Progenitor cell of endocrine pancreas (in vitro differentiated cells): Measurements from ENCODE around the gene IL1R1. TPM values are rescaled to one million over a fixed set of nuclear protein-coding genes. Genes with fewer than 3 reads are reported as not detected.

Experiments
- DNase-seq: peaks from one replicate; pipeline ENCODE4 v3.0.0; 2021; ENCODE audit warnings: low spot score; ENCODE audit not compliant: unreplicated experiment
- H3K27ac Mint-ChIP-seq: 2 replicates; pipeline ENCODE4 v1.8.0; 2021; ENCODE audit warnings: mild to moderate bottlenecking, moderate library complexity, mixed read lengths
- H3K27me3 Mint-ChIP-seq: 2 replicates; pipeline ENCODE4 v1.8.0; 2021; ENCODE audit warnings: mixed read lengths
- H3K36me3 Mint-ChIP-seq: 2 replicates; pipeline ENCODE4 v1.8.0; 2022; ENCODE audit warnings: mixed read lengths; ENCODE audit not compliant: insufficient read depth
- H3K4me1 Mint-ChIP-seq: 2 replicates; pipeline ENCODE4 v1.8.0; 2021; ENCODE audit warnings: low read depth, mixed read lengths
- H3K4me3 Mint-ChIP-seq: 2 replicates; pipeline ENCODE4 v1.8.0; 2021; ENCODE audit warnings: low read depth, mild to moderate bottlenecking, moderate library complexity, mixed read lengths
- H3K9me3 Mint-ChIP-seq: 2 replicates; pipeline ENCODE4 v1.8.0; 2021; ENCODE audit warnings: low read depth, mixed read lengths
- CTCF ChIP-seq: fragments of 200-600 bp; sonication (generic); IDR thresholded peaks from one replicate; pipeline ENCODE4 v1.5.0; 2021; ENCODE audit warnings: antibody characterized with exemption, mild to moderate bottlenecking; ENCODE audit not compliant: unreplicated experiment
- total RNA-seq: library from RNA; stranded (reverse); gene quantifications from 2 replicates; pipeline ENCODE4 v1.2.1, GENCODE V29; 2021

Gene IL1R1
- total RNA-seq, 1 donor from 2014 or later = 1.1 TPM

- H3K9me3 Mint-ChIP-seq = peaks cover under 1% of the 10 kb centered on the region
- peak; percentile 28 for TF ChIP-seq CTCF
- H3K4me3 Mint-ChIP-seq = no peak overlapping the region
- no peaks in the 10 kb centered on the region for H3K27me3 Mint-ChIP-seq
- no peak for DNase-seq
- no peaks in the 10 kb centered on the region for H3K36me3 Mint-ChIP-seq
- no peak overlapping the region for H3K27ac Mint-ChIP-seq
- H3K4me1 Mint-ChIP-seq = peaks cover 6% of the 10 kb centered on the region
Measured at GRCh38 chr2:102166189-102166845, 23.8 kb downstream of the IL1R1 start.

DNA sequence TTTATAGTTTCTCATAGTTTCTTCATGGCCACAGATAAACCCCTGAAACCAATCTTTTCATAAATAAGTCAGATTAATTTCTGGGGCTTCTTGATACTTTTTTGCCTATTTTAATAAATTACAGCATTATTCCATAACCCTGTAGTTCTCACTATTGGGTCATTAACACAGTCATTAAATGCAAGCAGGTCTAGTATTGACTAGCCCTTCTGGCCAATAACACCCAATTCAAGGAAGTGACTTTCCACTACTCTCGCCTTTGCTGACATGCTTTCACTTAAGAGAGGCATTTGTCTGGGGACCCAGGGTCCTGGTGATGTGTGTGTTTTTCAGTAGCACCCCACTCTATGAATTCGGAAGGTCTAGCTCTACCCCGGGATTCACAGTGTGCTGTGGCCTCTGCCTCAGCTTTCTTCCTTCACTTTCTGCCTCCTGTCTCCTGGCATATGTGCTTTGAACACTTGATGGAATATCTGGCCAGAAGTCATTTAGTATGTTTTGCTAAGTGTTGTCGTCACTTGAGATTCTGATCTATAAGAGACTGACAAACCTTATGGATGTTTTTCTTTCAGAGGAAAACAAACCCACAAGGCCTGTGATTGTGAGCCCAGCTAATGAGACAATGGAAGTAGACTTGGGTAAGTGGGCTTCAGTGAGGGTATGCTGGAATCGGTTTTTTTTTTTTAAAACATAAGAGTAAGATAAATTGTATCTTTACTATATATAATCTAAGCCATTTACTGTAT, 25.7 kb downstream of the IL1R1 start:
- TF ChIP-seq CTCF = no peak

DNA sequence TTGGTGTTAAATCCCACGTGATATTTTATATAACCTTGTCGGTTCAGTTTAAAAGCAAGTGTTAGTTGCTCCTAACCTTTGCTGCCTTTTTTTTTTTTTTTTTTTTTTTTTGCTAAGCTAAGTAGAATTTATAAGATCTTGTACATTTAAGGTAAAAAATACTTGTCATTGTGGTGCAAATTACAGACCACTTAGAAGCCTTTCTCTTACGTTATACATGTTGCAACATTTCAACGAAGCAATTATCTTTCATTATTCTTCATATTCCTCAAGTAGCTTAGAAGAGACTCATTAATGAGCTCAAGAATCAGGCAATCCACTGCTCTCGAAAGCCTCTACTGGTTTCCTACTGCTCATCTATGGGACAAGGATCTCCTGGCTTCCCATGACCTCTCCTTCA, 29.4 kb downstream of the IL1R1 start:
- Mint-ChIP-seq H3K4me1 (no peaks in the 10 kb centered on the region), H3K27me3 (no peaks in the 10 kb centered on the region), H3K4me3 (no peak overlapping the region), H3K36me3 (no peaks in the 10 kb centered on the region), H3K9me3 (no peaks in the 10 kb centered on the region), H3K27ac (no peak overlapping the region)
- no peak for DNase-seq
- no peak for TF ChIP-seq CTCF

More for the DNA sequence above, 25.7 kb downstream of the IL1R1 start:
- H3K4me3 Mint-ChIP-seq = no peak overlapping the region
- H3K27me3 Mint-ChIP-seq = no peaks in the 10 kb centered on the region
- no peaks in the 10 kb centered on the region for H3K36me3 Mint-ChIP-seq
- no peaks in the 10 kb centered on the region for H3K9me3 Mint-ChIP-seq
- DNase-seq = no peak
- H3K27ac Mint-ChIP-seq = no peak overlapping the region
- H3K4me1 Mint-ChIP-seq = peaks cover 4% of the 10 kb centered on the region

GRCh38 chr2:102172745-102173144, 30.2 kb downstream of the IL1R1 start:
- Mint-ChIP-seq H3K9me3 (no peaks in the 10 kb centered on the region), H3K27ac (no peak overlapping the region), H3K27me3 (peaks cover under 1% of the 10 kb centered on the region), H3K36me3 (no peaks in the 10 kb centered on the region), H3K4me1 (no peaks in the 10 kb centered on the region), H3K4me3 (no peak overlapping the region)
- no peak for TF ChIP-seq CTCF
- no peak for DNase-seq

- no peak for TF ChIP-seq CTCF
- Mint-ChIP-seq H3K9me3 (no peaks in the 10 kb centered on the region), H3K4me3 (no peak overlapping the region), H3K27me3 (peaks cover 4% of the 10 kb centered on the region), H3K4me1 (peaks cover 7% of the 10 kb centered on the region), H3K27ac (no peak overlapping the region), H3K36me3 (no peaks in the 10 kb centered on the region)
- DNase-seq = no peak
Measured at GRCh38 chr2:102176172-102176571, 33.6 kb downstream of the IL1R1 start.
